M059J (cell line): ENCODE data around the gene MTG1. TPM values are rescaled to one million over a fixed set of nuclear protein-coding genes. Genes with fewer than 3 reads are reported as not detected.

Experiments
- DNase-seq: peaks from one replicate; pipeline ENCODE4 v3.0.0-alpha.2; 2012; ENCODE audit warnings: low read depth
- total RNA-seq: library from RNA; depleted of rRNA; stranded (reverse); fragments of >200 nt; shearing (Covaris generic); gene quantifications from 2 replicates; pipeline ENCODE4 v1.2.3, GENCODE V29; 2014

MTG1 gene
- total RNA-seq, 1 experiment from 2014 or later = 22.4 TPM

GRCh38 chr10:133452453-133452852, 58.5 kb downstream of the MTG1 start:
- no peak for DNase-seq

- no peak for DNase-seq
These were observed 59.7 kb downstream of the MTG1 start, which contains the start of gene SCART1 for GRCh38 chr10:133453516-133454203. Gene SCART1, plus strand, starts transcription at chr10:133453945. Its CDS starts 53 bp downstream, at chr10:133453998.

- DNase-seq = no peak
These were observed 60.4 kb downstream of the MTG1 start for GRCh38 chr10:133454204-133454893.

GRCh38 chr10:133455196-133455595, 61.2 kb downstream of the MTG1 start:
- no peak for DNase-seq

- DNase-seq = no peak
These were observed 61.7 kb downstream of the MTG1 start for GRCh38 chr10:133455611-133456031.

- no peak for DNase-seq
These were observed 62.3 kb downstream of the MTG1 start for GRCh38 chr10:133456041-133456951.

GRCh38 chr10:133457100-133457841, 63.3 kb downstream of the MTG1 start:
- no peak for DNase-seq

- DNase-seq = no peak
These were observed 64.2 kb downstream of the MTG1 start for GRCh38 chr10:133458021-133458709.

- no peak for DNase-seq
These were observed 64.9 kb downstream of the MTG1 start for GRCh38 chr10:133458710-133459453.

GRCh38 chr10:133459454-133460207, 65.7 kb downstream of the MTG1 start:
- no peak for DNase-seq

- DNase-seq = no peak
These were observed 66.3 kb downstream of the MTG1 start for GRCh38 chr10:133460208-133460769.

GRCh38 chr10:133461027-133461426, 67.1 kb downstream of the MTG1 start:
- DNase-seq = no peak

GRCh38 chr10:133461841-133462240, 67.9 kb downstream of the MTG1 start:
- DNase-seq = no peak

GRCh38 chr10:133462512-133463305, 68.8 kb downstream of the MTG1 start:
- no peak for DNase-seq

- no peak for DNase-seq
These were observed 70.7 kb downstream of the MTG1 start for GRCh38 chr10:133464582-133465031.

GRCh38 chr10:133465191-133465949, 71.4 kb downstream of the MTG1 start:
- no peak for DNase-seq

- DNase-seq = no peak
These were observed 72.1 kb downstream of the MTG1 start for GRCh38 chr10:133465950-133466474.
